Lower leg skin (tissue), 4 donors: ENCODE measurements around the gene TAF12. TPM values are rescaled to one million over a fixed set of nuclear protein-coding genes. Genes with fewer than 3 reads are reported as not detected.

ENCODE experiments used
- DNase-seq, 2 donors: peaks; one replicate each; pipeline ENCODE4 v3.0.0-alpha.2; 2019; ENCODE audit warnings: low spot score in 2 of 2
- H3K4me3 ChIP-seq: fragments of 200-600 bp; sonication (generic); 2 replicates; pipeline ENCODE4 v1.5.1; 2017; ENCODE audit warnings: mild to moderate bottlenecking, low read depth; ENCODE audit not compliant: poor library complexity, severe bottlenecking
- CTCF ChIP-seq, 3 donors: fragments of 450-650 bp; IDR thresholded peaks; one replicate each; pipeline ENCODE4 v1.5.1; 2016; ENCODE audit warnings: antibody characterized with exemption in 3 of 3, mild to moderate bottlenecking in 3 of 3, moderate library complexity in 2 of 3
- POLR2A ChIP-seq, 2 donors: fragments of 450-650 bp; IDR thresholded peaks; one replicate each; pipeline ENCODE4 v1.6.1; 2016 to 2017; ENCODE audit warnings: antibody characterized with exemption in 2 of 2, mild to moderate bottlenecking in 1 of 2, moderate library complexity in 1 of 2
- WGBS, 2 donors: methylation state at CpG; one replicate each; pipeline ENCODE4 v1.1.5; 2018; 5-methylcytosine and 5-hydroxymethylcytosine counted together
- intact Hi-C: fragments of 100-400 bp; cut with DNase I; formaldehyde crosslinking; loops from one replicate; pipeline ENCODE4 v1.15.0; 2023; ENCODE audit warnings: low total_unique reads
- total RNA-seq, 4 donors: library from RNA; depleted of rRNA; stranded (reverse); fragments of >200 nt; gene quantifications; one replicate each; pipeline ENCODE4 v1.1.0, GENCODE V29; 2016

TAF12 gene
- total RNA-seq, 4 donors from 2014 or later = 19.3 to 28.8 (median 24.0) TPM

GRCh38 chr1:28644494-28644893 is 1.6 kb upstream of the TAF12 start:
- no peak overlapping the region for H3K4me3 ChIP-seq
- intact Hi-C loops = loop anchor here (10.0 kb wide), 1 partner anchor 130 kb away; no protein-coding TSS in a partner anchor
- TF ChIP-seq CTCF (IDR thresholded peaks at IDR 0.05) (no peak), POLR2A (IDR thresholded peaks at IDR 0.05) (no peak)
- no peak for DNase-seq
- WGBS, 2 donors = 92 to 96% methylated on average over 3 of the region's 3 CpGs

GRCh38 chr1:28642056-28642846 is 616 bp downstream of the TAF12 start:
- WGBS, 2 donors = 0 to 1% methylated on average over 26 of the region's 26 CpGs
- no peak for DNase-seq
- intact Hi-C loops = loop anchor here (10.0 kb wide), 1 partner anchor 133 kb away; no protein-coding TSS in a partner anchor
- peak overlapping the region; percentile 79 for H3K4me3 ChIP-seq
- TF ChIP-seq POLR2A (IDR thresholded peaks at IDR 0.05) (no peak), CTCF (IDR thresholded peaks at IDR 0.05) (no peak)

GRCh38 chr1:28640766-28641165 is 2.1 kb downstream of the TAF12 start:
- no peak overlapping the region for H3K4me3 ChIP-seq
- TF ChIP-seq CTCF (IDR thresholded peaks at IDR 0.05) = no peak
- TF ChIP-seq POLR2A (IDR thresholded peaks at IDR 0.05) = no peak
- DNase-seq = no peak
- intact Hi-C loops = loop anchor here (10.0 kb wide), 1 partner anchor 134 kb away; no protein-coding TSS in a partner anchor
- 39 to 65% methylated on average over 1 of the region's 1 CpG for WGBS, 2 donors

GRCh38 chr1:28632560-28632959 is 10.3 kb downstream of the TAF12 start:
- 94 to 95% methylated on average over 4 of the region's 4 CpGs for WGBS, 2 donors
- TF ChIP-seq CTCF (IDR thresholded peaks at IDR 0.05) = no peak
- no peak for TF ChIP-seq POLR2A (IDR thresholded peaks at IDR 0.05)
- no peak overlapping the region for H3K4me3 ChIP-seq
- no peak for DNase-seq
- intact Hi-C loops = no loop called here

GRCh38 chr1:28631713-28632112 is 11.2 kb downstream of the TAF12 start:
- intact Hi-C loops = no loop called here
- no peak for DNase-seq
- TF ChIP-seq POLR2A (IDR thresholded peaks at IDR 0.05) = no peak
- TF ChIP-seq CTCF (IDR thresholded peaks at IDR 0.05) = no peak
- WGBS, 2 donors = 89 to 97% methylated on average over 1 of the region's 1 CpG
- no peak overlapping the region for H3K4me3 ChIP-seq
